Stimulated activated CD8-positive, alpha-beta memory T cell treated with anti-CD3 and anti-CD28 coated beads, Interleukin-2, amount 100 ng/mL, for 48 hours (primary cell): ENCODE data around the gene MEIOC.
"Not testable (repeated sequence)": the region's sequence is repeated elsewhere in the genome, so short reads cannot be mapped to it uniquely, and the experiment has no call there.

Source experiments
- DNase-seq, 2 donors: peaks; one replicate each; pipeline ENCODE4 v3.0.0-alpha.2; 2020; ENCODE audit warnings: low read depth in 2 of 2

The MEIOC gene

GRCh38 chr17:44655983-44656710, at the start of gene MEIOC:
Gene MEIOC, plus strand, starts transcription at chr17:44656468. Its CDS starts 146 bp downstream, at chr17:44656614.
- DNase-seq, result peak; percentile 29 to 32

- DNase-seq, result no peak
Observed at GRCh38 chr17:44606658-44607057, 49.6 kb upstream of the MEIOC start.

- no peak for DNase-seq
Observed at GRCh38 chr17:44607836-44608690, 48.2 kb upstream of the MEIOC start.

GRCh38 chr17:44608727-44609435, 47.4 kb upstream of the MEIOC start:
- DNase-seq, result no peak

GRCh38 chr17:44610331-44610730, 45.9 kb upstream of the MEIOC start:
- DNase-seq, result no peak

GRCh38 chr17:44610871-44611270, 45.4 kb upstream of the MEIOC start:
- no peak for DNase-seq

GRCh38 chr17:44614862-44615261, 41.4 kb upstream of the MEIOC start:
- DNase-seq, result no peak

- DNase-seq, result not testable (repeated sequence)
Observed at GRCh38 chr17:44618652-44619051, 37.6 kb upstream of the MEIOC start.

- no peak for DNase-seq
Observed at GRCh38 chr17:44623070-44623725, 33.1 kb upstream of the MEIOC start.

- DNase-seq, result no peak
Observed at GRCh38 chr17:44627513-44628242, 28.6 kb upstream of the MEIOC start.

- DNase-seq, result no peak
Observed at GRCh38 chr17:44628243-44629188, 27.8 kb upstream of the MEIOC start.

GRCh38 chr17:44629314-44629713, 27.0 kb upstream of the MEIOC start:
- no peak for DNase-seq

GRCh38 chr17:44630703-44631102, 25.6 kb upstream of the MEIOC start:
- no peak for DNase-seq

GRCh38 chr17:44633998-44634397, 22.3 kb upstream of the MEIOC start:
- DNase-seq, result no peak

GRCh38 chr17:44634401-44634800, 21.9 kb upstream of the MEIOC start:
- not testable (repeated sequence) for DNase-seq

GRCh38 chr17:44636562-44636961, 19.7 kb upstream of the MEIOC start:
- DNase-seq, result no peak

- DNase-seq, result no peak
Observed at GRCh38 chr17:44637066-44637465, 19.2 kb upstream of the MEIOC start.

GRCh38 chr17:44642834-44643233, 13.4 kb upstream of the MEIOC start:
- DNase-seq, result no peak

GRCh38 chr17:44645341-44645740, 10.9 kb upstream of the MEIOC start:
- DNase-seq, result no peak

- DNase-seq, result no peak
Observed at GRCh38 chr17:44646280-44646679, 10.0 kb upstream of the MEIOC start.
